Epidermal melanocyte (primary cell): ENCODE results near the gene AXIN1.
"Not testable (repeated sequence)": the region's sequence is repeated elsewhere in the genome, so short reads cannot be mapped to it uniquely, and the experiment has no call there.

Source experiments
- DNase-seq: peaks from one replicate; pipeline ENCODE4 v3.0.0; 2011; ENCODE audit warnings: low spot score; ENCODE audit not compliant: insufficient read length

AXIN1 gene

DNA sequence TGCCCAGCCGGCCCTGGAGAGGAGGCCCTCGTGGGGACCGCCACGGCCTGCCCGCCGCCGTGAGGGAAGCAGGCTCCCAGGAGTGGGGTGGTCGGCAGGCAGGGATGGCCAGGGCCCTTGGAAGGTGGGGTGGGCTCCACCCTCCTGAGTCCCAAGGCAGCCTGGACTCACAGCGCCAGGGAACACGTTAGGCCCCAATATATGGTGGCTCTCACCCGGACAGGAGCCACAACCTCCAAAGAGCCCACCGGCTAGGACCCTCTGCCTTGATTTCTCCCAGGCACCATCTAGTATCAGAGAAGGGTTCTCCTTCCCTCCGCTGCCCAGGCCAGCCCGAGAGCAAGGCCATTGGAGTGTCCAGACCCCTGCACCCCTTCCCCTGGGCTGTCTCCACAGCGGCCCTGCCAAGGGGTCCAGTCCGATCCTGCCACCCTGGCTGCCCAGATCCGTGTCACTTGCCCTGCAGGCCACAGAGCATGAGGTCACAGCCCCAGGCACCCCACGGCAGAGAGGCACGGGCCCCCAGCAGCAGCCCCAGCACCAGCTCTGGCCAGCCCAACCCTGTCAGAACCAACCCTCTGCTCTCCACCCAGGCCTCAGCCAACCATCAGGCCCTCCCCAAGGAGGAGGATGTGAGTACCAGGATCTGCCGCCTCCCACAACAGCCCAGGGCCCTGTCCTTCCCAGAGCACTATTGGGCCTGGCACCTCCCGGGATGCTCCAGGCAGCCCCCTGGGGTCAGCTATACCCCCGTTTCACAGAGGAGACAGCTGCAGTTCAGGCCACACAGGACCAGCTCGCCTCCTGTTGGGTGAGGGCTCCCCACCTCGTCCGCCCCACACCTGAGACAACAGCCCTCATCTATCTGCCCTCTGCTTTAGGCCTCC lies 1.1 kb upstream of the AXIN1 start:
- no peak for DNase-seq

DNA sequence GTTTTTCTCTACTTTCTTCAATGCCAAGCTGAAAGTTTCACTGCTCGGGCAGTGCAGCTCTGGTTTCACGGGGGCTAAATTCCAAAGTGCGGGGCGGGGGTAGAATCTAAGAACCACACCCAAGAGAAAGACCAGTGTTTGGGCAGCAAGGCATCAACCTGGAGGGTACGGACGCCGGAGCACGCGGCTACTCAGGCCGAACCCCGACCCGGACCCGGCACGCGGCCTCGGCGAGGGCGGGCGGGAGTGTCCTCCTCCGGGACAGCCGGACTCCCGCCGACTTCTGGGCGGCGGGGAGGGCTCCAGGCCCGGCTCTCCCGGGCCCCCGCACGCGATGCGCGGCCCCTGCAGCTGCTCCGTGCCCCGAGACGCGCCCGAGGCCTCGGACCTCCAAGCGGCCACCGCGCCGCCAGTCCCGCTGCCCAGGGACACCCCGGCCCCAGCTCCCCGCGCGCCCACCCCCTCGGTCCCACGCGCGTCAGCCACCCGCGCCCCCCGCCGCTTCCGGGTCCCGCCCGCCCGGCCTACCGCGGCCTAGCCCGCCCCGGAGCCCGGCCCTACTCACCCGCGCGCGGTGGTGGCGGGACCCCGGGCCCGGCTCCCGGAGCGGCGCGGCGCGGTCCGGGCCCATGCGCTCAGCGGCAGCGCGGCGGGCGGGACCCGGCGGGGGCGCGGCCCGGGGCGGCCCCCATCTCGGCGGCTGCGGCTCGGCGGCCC lies 561 bp downstream of the AXIN1 start:
- no peak for DNase-seq

DNA sequence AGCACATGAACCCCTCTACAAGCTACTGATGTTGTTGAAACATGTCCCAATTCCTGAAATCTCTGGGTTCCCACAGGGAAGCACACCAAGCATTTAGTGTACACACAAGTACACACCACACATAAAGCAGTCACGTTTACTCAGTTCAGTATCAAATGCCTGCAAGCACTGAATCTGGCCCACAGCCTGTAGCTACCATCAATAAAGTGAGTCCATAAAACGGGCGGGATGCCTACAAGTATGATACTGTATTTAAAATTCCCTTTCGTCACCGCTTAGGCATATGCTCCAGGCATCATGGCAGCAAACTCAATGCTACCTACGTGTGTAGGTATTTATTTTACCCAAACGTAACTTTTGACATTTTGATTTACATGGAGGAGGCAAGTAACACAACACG lies 2.3 kb downstream of the AXIN1 start:
- DNase-seq: no peak

DNA sequence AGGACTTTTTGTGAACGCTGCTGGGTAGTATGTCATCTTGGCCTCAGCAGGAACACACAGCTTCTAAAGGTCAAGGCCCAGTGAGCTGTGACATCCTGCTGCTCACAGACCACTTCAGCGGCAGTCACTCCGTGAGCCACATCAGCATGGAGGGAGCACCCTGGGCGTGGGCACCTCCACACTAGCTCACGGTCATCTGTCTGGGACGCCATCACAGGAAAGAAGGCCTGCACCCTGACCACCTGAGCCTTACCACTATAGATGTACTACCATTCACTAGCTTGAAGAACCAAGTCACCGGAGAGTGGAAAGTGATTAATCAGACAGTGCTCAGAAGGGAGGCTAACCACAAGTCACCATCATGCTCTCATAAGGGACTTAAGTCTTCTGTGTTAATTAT lies 3.3 kb downstream of the AXIN1 start:
- DNase-seq: no peak

DNA sequence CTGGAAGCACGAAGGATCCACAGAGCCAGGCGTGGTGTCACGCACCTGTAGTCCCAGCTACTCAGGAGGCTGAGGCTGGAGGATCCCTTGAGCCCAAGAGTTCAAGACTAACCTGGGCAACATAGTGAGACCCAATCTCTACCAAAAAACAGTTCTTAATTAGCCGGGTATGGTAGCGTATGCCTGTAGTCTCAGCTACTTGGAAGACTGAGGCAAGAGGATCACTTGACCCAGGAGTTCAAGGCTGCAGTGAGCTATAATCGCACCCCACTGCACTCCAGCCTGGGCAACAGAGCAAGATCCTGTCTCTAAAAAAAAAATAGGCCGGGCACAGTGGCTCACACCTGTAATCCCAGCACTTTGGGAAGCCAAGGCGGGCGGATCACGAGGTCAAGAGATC lies 4.0 kb downstream of the AXIN1 start:
- DNase-seq: not testable (repeated sequence)

DNA sequence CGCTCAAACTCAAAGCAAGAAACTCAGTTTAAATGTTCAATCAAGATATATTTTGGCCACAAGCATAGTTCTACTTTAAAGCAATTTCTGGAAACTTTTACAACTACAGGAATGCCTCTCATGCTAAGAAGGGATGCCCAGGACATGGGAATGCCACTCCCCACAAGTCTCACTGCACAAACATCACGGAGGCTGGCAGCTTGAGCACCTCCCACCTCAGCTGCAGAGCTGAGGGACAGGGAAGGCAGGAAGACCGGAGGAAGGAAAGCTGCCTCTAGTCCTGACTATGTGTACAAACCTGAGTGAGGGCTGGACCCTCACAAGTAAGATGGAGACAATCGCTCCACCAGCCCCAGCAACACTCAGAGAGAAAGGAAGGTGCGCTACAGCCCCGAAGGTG lies 5.3 kb downstream of the AXIN1 start:
- DNase-seq: no peak

DNA sequence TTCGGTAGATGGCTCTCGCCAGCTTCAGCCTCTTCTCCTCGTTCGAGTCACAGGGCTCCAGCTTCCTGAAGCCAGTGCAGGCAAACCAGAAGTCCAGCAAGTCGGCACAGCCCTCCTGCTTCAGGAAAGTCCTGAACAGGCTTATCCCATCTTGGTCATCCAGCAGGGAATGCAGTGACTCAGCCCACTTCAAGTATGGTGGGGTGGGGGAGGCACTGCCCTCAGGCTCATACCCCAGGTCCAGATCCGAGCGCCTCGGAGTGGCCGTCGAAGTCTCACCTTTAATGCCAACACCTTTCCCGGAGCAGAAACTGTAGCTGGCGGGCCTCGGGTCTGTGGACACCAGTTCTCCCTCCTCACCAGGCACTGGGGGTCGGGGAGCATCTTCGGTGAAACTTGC lies 5.9 kb downstream of the AXIN1 start:
- DNase-seq: no peak

DNA sequence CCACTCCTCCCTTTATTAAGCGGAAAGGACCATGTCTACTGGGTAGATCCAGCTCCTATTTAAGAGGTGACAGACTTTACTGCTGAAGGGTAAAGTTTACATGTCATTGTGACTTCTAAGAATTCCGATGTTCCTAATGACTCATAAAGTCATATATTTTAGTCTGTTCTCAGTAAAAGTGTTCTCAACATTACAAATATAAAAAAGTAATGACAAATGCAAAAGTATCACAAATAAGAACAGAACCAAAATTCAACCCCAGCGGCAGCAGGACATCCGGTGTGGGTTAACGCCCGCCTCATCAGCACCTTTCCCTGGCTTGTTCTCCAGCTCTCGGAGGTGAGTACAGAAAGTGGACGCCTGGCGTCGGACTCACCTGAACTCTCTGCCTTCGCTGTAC lies 6.8 kb downstream of the AXIN1 start:
- DNase-seq: no peak

DNA sequence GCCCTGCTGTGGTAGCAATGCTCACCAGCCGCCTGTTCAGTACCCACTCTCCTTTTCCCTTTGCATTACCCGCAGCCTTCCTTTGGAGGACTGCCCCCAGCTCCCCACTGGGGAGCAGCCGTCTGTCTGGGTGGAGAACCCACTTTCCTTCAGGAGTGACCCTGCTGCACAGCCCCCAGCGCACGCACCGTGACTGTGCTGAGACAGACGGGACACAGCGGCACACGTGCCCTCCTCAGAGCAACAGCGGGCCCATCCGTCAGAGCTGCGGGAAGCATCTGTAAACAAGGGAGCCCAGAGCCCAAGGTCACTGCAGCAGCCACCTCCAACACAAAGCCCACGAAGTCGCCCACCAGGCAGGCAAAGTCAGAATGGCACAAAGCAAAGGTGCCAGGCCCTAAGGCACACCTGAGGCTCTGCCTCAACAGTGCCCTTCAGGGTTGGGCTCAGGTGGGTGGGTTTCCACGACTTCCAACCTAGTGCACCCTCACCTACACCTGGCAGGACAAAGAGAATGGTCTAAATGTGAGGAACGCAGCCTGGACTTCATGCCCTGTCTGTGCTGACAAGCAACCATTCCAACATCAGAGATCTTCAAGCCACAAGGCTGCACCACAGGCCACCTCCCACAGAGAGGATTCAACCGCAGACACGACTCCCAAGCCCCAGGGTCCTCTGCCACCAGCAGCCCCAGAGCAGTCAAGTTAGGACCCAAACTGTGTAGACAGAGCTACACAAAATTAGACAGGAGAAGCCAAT lies 9.9 kb downstream of the AXIN1 start:
- no peak for DNase-seq

DNA sequence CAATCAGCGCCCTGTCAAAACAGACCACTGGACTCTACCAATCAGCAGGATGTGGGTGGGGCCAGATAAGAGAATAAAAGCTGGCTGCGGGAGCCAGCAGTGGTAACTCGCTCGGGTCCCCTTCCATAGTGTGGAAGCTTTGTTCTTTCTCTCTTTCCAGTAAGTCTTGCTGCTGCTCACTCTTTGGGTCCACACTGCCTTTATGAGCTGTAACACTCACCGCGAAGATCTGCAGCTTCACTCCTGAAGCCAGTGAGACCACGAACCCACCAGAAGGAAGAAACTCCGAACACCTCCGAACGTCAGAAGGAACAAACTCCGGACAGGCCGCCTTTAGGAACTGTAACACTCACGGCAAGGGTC lies 10.6 kb downstream of the AXIN1 start:
- DNase-seq: not testable (repeated sequence)

DNA sequence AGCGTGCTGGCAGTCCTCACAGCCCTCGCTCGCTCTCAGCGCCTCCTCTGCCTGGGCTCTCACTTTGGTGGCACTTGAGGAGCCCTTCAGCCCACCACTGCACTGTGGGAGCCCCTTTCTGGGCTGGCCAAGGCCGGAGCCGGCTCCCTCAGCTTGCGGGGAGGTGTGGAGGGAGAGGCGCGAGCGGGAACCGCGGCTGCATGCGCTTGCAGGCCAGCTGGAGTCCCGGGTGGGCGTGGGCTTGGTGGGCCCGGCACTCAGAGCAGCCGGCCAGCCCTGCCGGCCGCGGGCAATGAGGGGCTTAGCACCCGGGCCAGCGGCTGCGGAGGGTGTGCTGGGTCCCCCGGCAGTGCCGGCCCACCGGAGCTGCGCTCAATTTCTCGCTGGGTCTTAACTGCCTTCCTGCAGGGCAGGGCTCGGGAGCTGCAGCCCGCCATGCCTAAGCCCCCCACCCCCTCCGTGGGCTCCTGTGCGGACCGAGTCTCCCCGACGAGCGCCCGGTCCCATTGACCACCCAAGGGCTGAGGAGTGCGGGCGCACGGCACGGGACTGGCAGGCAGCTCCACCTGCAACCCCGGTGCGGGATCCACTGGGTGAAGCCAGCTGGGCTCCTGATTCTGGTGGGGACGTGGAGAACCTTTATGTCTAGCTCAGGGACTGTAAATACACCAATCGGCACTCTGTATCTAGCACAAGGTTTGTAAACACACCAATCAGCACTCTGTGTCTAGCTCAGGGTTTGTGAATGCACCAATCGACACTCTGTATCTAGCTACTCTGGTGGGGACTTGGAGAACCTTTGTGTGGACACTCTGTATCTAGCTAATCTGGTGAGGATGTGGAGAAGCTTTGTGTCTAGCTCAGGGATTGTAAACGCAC lies 11.2 kb downstream of the AXIN1 start:
- DNase-seq: not testable (repeated sequence)

DNA sequence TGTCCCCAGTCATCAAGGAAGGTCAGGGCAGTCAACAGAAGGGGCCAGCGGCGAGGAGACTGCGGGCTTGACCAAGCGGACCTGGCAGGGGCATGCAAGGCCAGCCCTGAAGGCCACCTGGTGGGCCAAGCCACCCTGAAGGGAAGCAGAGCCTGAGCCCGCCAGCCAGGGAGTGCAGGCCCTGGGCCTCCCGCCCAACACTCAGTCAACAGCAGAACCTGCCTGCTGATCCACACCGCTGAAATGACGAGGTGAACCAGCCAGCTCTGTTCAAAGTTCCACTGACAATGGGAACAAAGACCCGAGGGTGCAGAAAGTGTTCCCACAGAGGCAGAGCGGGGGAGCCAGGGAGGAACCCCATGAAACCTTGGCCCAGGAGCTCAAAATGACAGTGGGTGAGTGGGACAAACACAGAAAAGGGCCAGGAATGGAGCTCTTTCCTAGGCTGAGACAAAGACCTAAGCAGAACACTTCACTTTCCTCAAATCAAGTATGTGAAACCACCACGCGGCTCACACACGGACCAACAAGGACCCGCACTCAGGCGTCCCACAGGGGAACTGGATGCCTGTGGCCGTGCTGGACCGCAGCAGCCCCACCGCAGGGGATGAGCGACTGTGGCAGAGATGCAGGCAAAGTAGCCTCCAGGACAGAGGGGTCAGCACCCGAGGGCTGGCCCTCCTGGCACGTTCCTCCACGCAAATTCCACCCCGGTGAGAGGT lies 12.0 kb downstream of the AXIN1 start:
- no peak for DNase-seq

DNA sequence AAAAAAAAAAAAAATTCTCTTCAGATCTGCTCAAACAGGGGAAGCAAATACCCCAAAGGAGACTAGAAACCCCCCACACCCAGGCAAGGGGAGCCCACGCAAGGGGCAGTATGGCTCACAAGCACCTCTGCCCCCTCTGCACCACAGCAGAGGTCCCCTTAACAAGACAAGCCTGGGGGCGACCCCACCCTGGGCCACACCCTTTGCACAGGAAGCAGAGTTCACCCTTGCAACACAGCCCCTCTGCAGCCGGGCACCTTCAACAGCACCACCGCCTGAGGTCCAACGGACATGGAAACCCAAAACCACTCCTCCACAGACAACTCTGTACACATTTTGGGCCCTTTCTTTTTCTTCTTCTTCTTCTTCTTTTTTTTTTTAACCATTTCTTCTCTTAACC lies 12.8 kb downstream of the AXIN1 start:
- no peak for DNase-seq

DNA sequence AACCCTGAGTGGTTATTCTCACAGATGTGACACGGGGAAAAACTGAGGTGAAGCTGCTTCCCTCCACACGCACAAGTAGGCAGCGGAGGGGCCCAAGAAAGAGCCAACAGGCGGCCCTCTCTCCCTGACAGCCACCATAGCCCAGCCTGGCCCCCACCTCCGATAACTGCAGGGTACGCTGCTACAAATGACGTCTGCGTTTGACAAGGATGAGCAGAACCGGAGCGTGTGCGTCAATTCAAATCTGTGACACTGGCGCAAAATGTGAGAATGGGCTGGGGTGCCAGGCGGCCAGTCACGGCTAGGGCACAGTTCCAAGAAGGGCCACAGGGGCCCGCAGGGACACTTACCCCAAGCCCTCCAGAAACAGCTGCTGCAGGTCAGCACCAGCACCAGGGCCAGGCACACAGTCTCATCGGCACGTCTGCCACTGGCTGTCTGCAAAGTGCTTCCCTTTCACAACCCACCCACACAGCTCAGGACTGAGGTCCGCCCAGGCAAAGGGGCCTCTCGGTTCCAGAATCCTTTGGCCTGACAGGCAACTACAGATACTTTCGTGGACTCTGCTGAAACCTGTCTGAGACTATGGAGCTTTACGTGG lies 14.4 kb downstream of the AXIN1 start:
- DNase-seq: no peak

DNA sequence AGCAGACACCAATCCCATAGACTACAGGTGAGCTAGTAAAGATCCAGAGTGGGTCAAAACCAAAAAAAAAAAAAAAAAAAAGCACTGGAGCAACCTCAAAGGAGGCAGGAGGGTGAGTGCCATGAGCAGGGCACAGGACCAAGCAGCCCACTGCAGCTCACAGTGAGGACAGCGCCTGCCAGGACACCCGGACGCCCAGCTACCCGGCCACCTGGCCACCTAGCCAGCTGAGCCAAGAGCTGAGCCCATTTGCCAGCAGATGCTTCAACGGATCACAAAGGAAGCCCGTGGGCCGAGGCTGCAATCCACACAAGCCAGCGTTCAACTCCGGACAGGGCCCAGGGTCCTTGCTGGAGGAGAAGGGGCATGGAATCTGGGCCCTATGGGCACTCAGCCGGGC lies 15.1 kb downstream of the AXIN1 start:
- no peak for DNase-seq

DNA sequence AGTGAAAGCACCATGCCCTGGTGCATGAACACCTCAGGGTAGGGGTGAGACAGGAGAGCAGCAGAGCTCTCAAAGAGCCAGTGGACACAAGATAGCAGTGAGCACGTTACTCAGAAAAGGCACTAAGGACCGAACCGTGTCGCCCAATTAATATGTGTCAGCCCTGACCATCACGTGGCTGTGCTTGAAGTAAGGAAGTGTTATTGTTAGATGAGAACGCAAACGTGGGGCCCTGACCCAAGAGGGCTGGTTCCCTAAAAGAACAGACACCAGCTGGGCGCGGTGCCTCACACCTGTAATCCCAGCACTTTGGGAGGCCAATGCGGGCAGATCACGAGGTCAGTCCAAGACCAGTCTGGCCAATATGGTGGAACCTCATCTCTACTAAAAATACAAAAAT lies 16.3 kb downstream of the AXIN1 start:
- no peak for DNase-seq

DNA sequence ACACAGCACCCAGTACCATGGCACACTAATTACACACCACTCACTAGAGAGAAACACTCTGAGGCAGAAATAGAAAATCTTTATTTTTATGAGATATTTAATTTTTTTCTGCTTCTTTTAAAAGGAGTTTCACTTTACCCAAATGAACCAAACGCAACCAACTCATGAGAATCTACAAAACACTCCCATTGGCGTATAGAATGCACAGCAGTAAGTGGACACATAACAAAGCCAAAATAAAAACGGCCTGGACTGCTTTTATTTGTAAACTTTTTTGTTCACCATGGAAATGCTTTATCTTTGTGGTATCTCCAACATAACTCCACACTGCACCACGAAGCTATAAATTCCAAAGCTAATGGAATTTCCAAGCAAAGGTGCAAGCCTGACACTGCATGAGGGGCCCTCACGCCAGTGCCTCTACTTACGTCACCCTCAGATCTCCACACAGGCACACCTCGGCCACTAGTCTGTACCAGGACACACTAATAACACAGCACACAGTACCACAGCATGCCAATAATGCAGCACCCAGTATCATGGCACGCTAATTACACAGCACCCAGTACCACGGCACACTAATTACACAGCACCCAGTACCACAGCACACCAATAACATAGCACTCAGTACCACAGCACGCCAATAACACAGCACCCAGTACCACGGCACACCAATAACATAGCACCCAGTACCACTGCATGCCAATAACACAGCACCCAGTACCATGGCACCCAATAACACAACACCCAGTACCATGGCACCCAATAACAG lies 17.5 kb downstream of the AXIN1 start:
- DNase-seq: not testable (repeated sequence)

DNA sequence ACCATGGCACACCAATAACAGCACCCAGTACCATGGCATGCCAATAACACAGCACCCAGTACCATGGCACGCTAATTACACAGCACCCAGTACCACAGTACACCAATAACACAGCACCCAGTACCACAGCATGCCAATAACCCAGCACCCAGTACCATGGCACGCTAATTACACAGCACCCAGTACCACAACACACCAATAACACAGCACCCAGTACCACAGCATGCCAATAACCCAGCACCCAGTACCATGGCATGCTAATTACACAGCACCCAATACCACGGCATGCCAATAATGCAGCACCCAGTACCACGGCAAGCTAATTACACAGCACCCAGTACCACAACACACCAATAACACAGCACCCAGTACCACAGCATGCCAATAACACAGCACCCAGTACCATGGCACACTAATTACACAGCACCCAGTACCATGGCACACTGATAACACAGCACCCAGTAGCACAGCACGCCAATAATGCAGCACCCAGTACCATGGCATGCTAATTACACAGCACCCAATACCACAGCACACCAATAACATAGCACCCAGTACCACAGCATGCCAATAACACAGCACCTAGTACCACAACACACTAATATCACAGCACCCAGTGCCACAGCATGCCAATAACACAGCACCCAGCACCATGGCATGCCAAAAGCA lies 18.2 kb downstream of the AXIN1 start:
- DNase-seq: not testable (repeated sequence)
